CMK (cell line): ENCODE results near the gene KIAA0319L.
A peak's percentile ranks its signal among the peaks of the same experiment; 100 is the strongest.

Experiments used
- DNase-seq: peaks from one replicate; pipeline ENCODE4 v3.0.0-alpha.2; 2010; ENCODE audit warnings: low read depth

Gene KIAA0319L

GRCh38 chr1:35561972-35562680 is 4.9 kb upstream of the KIAA0319L start:
- no peak for DNase-seq

- DNase-seq: no peak
Measured at GRCh38 chr1:35561297-35561971, 4.2 kb upstream of the KIAA0319L start.

GRCh38 chr1:35560256-35561225 is 3.3 kb upstream of the KIAA0319L start:
- no peak for DNase-seq

GRCh38 chr1:35559317-35559944 is 2.2 kb upstream of the KIAA0319L start:
- DNase-seq: no peak

GRCh38 chr1:35558374-35559316 is 1.4 kb upstream of the KIAA0319L start:
- DNase-seq: no peak

GRCh38 chr1:35557611-35558373 is 589 bp upstream of the KIAA0319L start, which contains the start of gene NCDN:
Gene NCDN (plus strand): TSS chr1:35557799. CDS start chr1:35558191, 392 bp downstream.
- peak; percentile 95 for DNase-seq

GRCh38 chr1:35556484-35557117 is 602 bp downstream of the KIAA0319L start:
- no peak for DNase-seq

- no peak for DNase-seq
Measured at GRCh38 chr1:35555601-35556477, 1.4 kb downstream of the KIAA0319L start.

GRCh38 chr1:35555212-35555584 is 2.0 kb downstream of the KIAA0319L start:
- no peak for DNase-seq

GRCh38 chr1:35554266-35555211 is 2.7 kb downstream of the KIAA0319L start:
- DNase-seq: no peak

- DNase-seq: no peak
Measured at GRCh38 chr1:35553851-35554250, 3.4 kb downstream of the KIAA0319L start.

GRCh38 chr1:35546614-35547013 is 10.6 kb downstream of the KIAA0319L start:
- no peak for DNase-seq

GRCh38 chr1:35544976-35545375 is 12.2 kb downstream of the KIAA0319L start:
- peak; percentile 34 for DNase-seq

GRCh38 chr1:35539824-35540261 is 17.4 kb downstream of the KIAA0319L start:
- no peak for DNase-seq

- DNase-seq: no peak
Measured at GRCh38 chr1:35539073-35539823, 18.0 kb downstream of the KIAA0319L start.

GRCh38 chr1:35537806-35538205 is 19.4 kb downstream of the KIAA0319L start:
- DNase-seq: no peak
